Keratinocyte (primary cell): Measurements from ENCODE around the gene ULBP3.

Source experiments
- CTCF ChIP-seq, 3 experiments: IDR thresholded peaks in 1 of 3; conservative IDR thresholded peaks in 1 of 3; optimal IDR thresholded peaks in 1 of 3; 2 replicates in 2 of 3; 3 replicates in 1 of 3; pipeline versions ENCODE3 to v1.5.1; 2011; ENCODE audit warnings: low read length in 3 of 3, mild to moderate bottlenecking in 3 of 3, moderate library complexity in 2 of 3, control low read depth in 1 of 3, inconsistent platforms in 1 of 3; ENCODE audit not compliant: insufficient read depth in 2 of 3; ENCODE audit errors: extremely low read depth in 1 of 3
- EZH2 ChIP-seq: IDR thresholded peaks from one replicate; pipeline ENCODE4 v1.6.1; 2012; ENCODE audit warnings: inconsistent platforms, mild to moderate bottlenecking, low read length, moderate library complexity

GRCh38 chr6:150115769-150116168 lies 46.8 kb upstream of the ULBP3 start:
- no peak for TF ChIP-seq CTCF (optimal IDR thresholded peaks at IDR 0.05 in 1 of 3, IDR thresholded peaks at IDR 0.05 in 1 of 3, conservative IDR thresholded peaks at IDR 0.05 in 1 of 3; ENCODE audit: extremely low read depth in 1 of 3, insufficient read depth in 2 of 3, low read length in 3 of 3)
- TF ChIP-seq EZH2, result no peak
